K562 (cell line): ENCODE data around the gene APOBEC3F. TPM values are rescaled to one million over a fixed set of nuclear protein-coding genes. Genes with fewer than 3 reads are reported as not detected.

ENCODE experiments used
- ATAC-seq: fragments of 200-7000 bp; cut with Tn5 transposase; 3 replicates; pipeline ENCODE4 v1.9.1; 2020; ENCODE audit warnings: moderate library complexity
- BruUV-seq: library from RNA; stranded (reverse); fragments of 400-500 nt; replicated peaks from 2 replicates; lab custom pipeline; 2021; lab: Mats Ljungman, UMichigan
- CTCF ChIA-PET: fragments of 300-600 bp; formaldehyde crosslinking; extraction: SDS; loops from one replicate; lab custom pipeline; 2021; ENCODE audit warnings: low intra/inter-chr PET ratio; lab: Yijun Ruan, JAX
- POLR2A ChIA-PET: fragments of 300-600, 350-650 bp; sonication (Branson Sonifier 250); formaldehyde crosslinking; extraction: SDS; loops from one replicate; lab custom pipeline; 2021; ENCODE audit warnings: antibody characterized with exemption, inconsistent platforms; lab: Yijun Ruan, JAX
- DNase-seq, 4 experiments: peaks; one replicate each; pipeline versions ENCODE4 v3.0.0 to v3.0.0-alpha.2; 2011 to 2018; ENCODE audit warnings: low spot score in 3 of 4, mixed read lengths in 3 of 4; ENCODE audit errors: extremely low read depth in 1 of 4
- FAIRE-seq: peaks from 2 replicates; lab custom pipeline; 2011; peaks lifted over from hg19 to GRCh38; lab: Jason Lieb, UNC
- H2AFZ ChIP-seq: 2 replicates; pipeline ENCODE4 v1.6.0; 2011; ENCODE audit warnings: low read depth, low read length, control low read depth, inconsistent platforms
- H3K27ac ChIP-seq: fragments of 200-600 bp; 3 replicates; pipeline ENCODE4 v1.8.0; 2011; ENCODE audit warnings: low read depth, mild to moderate bottlenecking, control low read depth, inconsistent platforms, low read length, moderate library complexity, mixed read lengths; ENCODE audit errors: extremely low read depth
- H3K27me3 ChIP-seq, 2 experiments: fragments of 300-600 bp in 1 of 2; 2 replicates in 1 of 2; 3 replicates in 1 of 2; pipeline versions ENCODE4 v1.6.0 to v1.8.0; 2011; ENCODE audit warnings: inconsistent platforms in 2 of 2, low read length in 2 of 2, mild to moderate bottlenecking in 1 of 2, mixed read lengths in 1 of 2, moderate library complexity in 1 of 2; ENCODE audit not compliant: control insufficient read depth in 2 of 2, insufficient read depth in 2 of 2
- H3K36me3 ChIP-seq: fragments of 300-600 bp; 3 replicates; pipeline ENCODE4 v1.8.0; 2011; ENCODE audit warnings: mild to moderate bottlenecking, low read length, inconsistent platforms; ENCODE audit not compliant: control insufficient read depth, insufficient read depth
- H3K4me1 ChIP-seq, 2 experiments: fragments of 200-600 bp in 1 of 2; replicated peaks in 1 of 2; 2 replicates in 1 of 2; 3 replicates in 1 of 2; pipeline versions ENCODE4 v1.5.1 to v1.8.0; 2011; ENCODE audit warnings: inconsistent platforms in 2 of 2, low read length in 2 of 2, mild to moderate bottlenecking in 1 of 2, mixed read lengths in 1 of 2, moderate library complexity in 1 of 2; ENCODE audit not compliant: control insufficient read depth in 2 of 2, insufficient read depth in 2 of 2
- H3K4me2 ChIP-seq: 2 replicates; pipeline ENCODE4 v1.6.1; 2011; ENCODE audit warnings: low read length, control low read depth, inconsistent platforms, mixed read lengths; ENCODE audit not compliant: insufficient read depth
- H3K4me3 ChIP-seq: fragments of 200-600 bp; sonication (generic), shearing (Covaris generic); 2 replicates; pipeline ENCODE4 v1.5.1; 2016; ENCODE audit warnings: control low read depth, inconsistent platforms
- H3K79me2 ChIP-seq: fragments of 200-600 bp; 3 replicates; pipeline ENCODE4 v1.8.0; 2011; ENCODE audit warnings: low read length, inconsistent platforms; ENCODE audit not compliant: control insufficient read depth, insufficient read depth
- H3K9ac ChIP-seq, 2 experiments: 2 replicates each; pipeline versions ENCODE4 v1.6.0 to v1.6.1; 2011; ENCODE audit warnings: low read depth in 2 of 2, low read length in 2 of 2, control low read depth in 1 of 2, inconsistent platforms in 1 of 2, mild to moderate bottlenecking in 1 of 2, mixed read lengths in 1 of 2; ENCODE audit not compliant: insufficient read depth in 1 of 2
- H3K9me1 ChIP-seq: one replicate; pipeline ENCODE4 v1.6.0; 2011; ENCODE audit warnings: inconsistent platforms, mild to moderate bottlenecking, low read length, moderate library complexity; ENCODE audit not compliant: control insufficient read depth, insufficient read depth
- H3K9me3 ChIP-seq: replicated peaks from 2 replicates; pipeline ENCODE4 v1.5.1; 2011; ENCODE audit warnings: low read depth, low read length, inconsistent platforms; ENCODE audit not compliant: control insufficient read depth, insufficient read depth
- H4K20me1 ChIP-seq: replicated peaks from 2 replicates; pipeline ENCODE4 v1.6.1; 2011; ENCODE audit warnings: low read length, inconsistent platforms, mixed read lengths; ENCODE audit not compliant: control insufficient read depth, insufficient read depth
- MITF ChIP-seq: IDR thresholded peaks from 2 replicates; pipeline ENCODE4 v1.6.1; 2014; ENCODE audit warnings: antibody characterized with exemption
- NUFIP1 ChIP-seq: fragments of 450-650 bp; IDR thresholded peaks from 2 replicates; pipeline ENCODE4 v1.6.1; 2018; ENCODE audit not compliant: partially characterized antibody
- POLR2B ChIP-seq: fragments of 450-650 bp; IDR thresholded peaks from 2 replicates; pipeline ENCODE4 v1.6.1; 2018; ENCODE audit warnings: low read depth; ENCODE audit not compliant: partially characterized antibody
- PRMT5 ChIP-seq: sonication (generic); formaldehyde crosslinking; IDR thresholded peaks from 2 replicates; pipeline ENCODE4 v1.5.0; 2020; ENCODE audit warnings: missing genetic modification reagents
- U2AF1 ChIP-seq: fragments of 200-400 bp; formaldehyde crosslinking; optimal IDR thresholded peaks from 2 replicates; pipeline ENCODE3; 2017; ENCODE audit warnings: mild to moderate bottlenecking, low read depth, low read length, moderate library complexity
- ZBED1 ChIP-seq: IDR thresholded peaks from 2 replicates; pipeline ENCODE4 v1.6.1; 2014
- ZFP1 ChIP-seq: fragments of 450-650 bp; formaldehyde crosslinking; IDR thresholded peaks from 2 replicates; pipeline ENCODE4 v1.4.0; 2020; ENCODE audit warnings: mild to moderate bottlenecking, mixed read lengths
- ZNF431 ChIP-seq: sonication (generic); formaldehyde crosslinking; IDR thresholded peaks from 2 replicates; pipeline ENCODE4 v1.8.0; 2022; ENCODE audit warnings: mild to moderate bottlenecking, missing genetic modification reagents
- WGBS: fragments of 100-300 bp; shearing (Covaris generic); methylation state at CpG from one replicate; pipeline ENCODE4 v1.1.6; 2016; ENCODE audit warnings: low coverage, mixed read lengths; ENCODE audit not compliant: insufficient coverage; ENCODE audit errors: missing lambda C conversion rate; 5-methylcytosine and 5-hydroxymethylcytosine counted together
- in situ Hi-C: fragments of 300-500 bp; cut with MboI; formaldehyde crosslinking; loops from 4 replicates; pipeline ENCODE4 v1.15.0; 2018; ENCODE audit warnings: inconsistent platforms, mixed read lengths
- intact Hi-C: fragments of 100-400 bp; cut with micrococcal nuclease; formaldehyde crosslinking; loops from 2 replicates; pipeline ENCODE4 v1.14.2; 2022
- polyA plus RNA-seq, 8 experiments: library from polyadenylated mRNA; depleted of rRNA in 4 of 8; stranded (reverse) in 5 of 8; unstranded in 3 of 8; fragments of >200 nt; fragmentation: Nextera tagmentation in 2 of 8; fragmentation: Illumina TruSeq in 1 of 8; extraction: Ambion mirVana in 2 of 8; extraction: Trizol in 1 of 8; gene quantifications; 2 replicates each; pipeline versions ENCODE4 v1.2.1 to v1.2.3, GENCODE V29; 2011 to 2014; ENCODE audit warnings: inconsistent platforms in 1 of 8, missing spikeins in 1 of 8
- total RNA-seq, 7 experiments: library from RNA; depleted of rRNA in 6 of 7; stranded (reverse); fragments of >200 nt in 6 of 7; fragmentation: Illumina TruSeq in 2 of 7; extraction: Trizol in 2 of 7; gene quantifications; 2 replicates each; pipeline versions ENCODE4 v1.2.1 to v1.2.3, GENCODE V29; 2011 to 2021; ENCODE audit warnings: low replicate concordance in 1 of 7
- TF ChIP-seq, protein P1 (sequence below): fragments of 250-450 bp; sonication (Bioruptor Pico); IDR thresholded peaks from 2 replicates; pipeline ENCODE4 v1.4.0; 2020

The APOBEC3F gene
- total and polyA plus RNA-seq, 9 of the 15 experiments (the other 6 are each of a cell fraction or from before 2014, with no cell fraction given): 1.1 to 3.3 (median 1.9) TPM

DNA sequence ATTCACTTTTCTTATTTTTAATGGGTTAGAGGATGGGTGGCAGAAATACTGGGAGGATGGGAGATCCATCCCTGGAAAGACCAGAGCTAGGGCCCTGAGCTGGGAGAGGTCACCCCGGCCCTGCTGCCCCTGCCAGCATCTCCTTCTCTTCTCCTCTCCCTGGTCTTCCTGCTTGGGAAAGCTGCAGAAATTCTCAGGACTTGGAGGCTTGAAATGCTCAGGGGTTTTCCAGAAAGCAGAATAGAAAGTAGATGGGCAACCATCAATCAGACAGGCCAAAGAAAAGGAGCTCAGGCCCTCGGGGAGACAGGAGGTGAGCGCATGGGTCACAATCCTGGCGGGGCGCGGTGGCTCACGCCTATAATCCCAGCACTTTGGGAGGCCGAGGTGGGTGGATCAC, 57.9 kb downstream of the APOBEC3F start:
- Histone ChIP-seq H3K4me1 (peaks cover 6 to 15% of the 10 kb centered on the region in 2 experiments; a peak in 4 of 5 replicates), H3K4me2 (no peak overlapping the region)

DNA sequence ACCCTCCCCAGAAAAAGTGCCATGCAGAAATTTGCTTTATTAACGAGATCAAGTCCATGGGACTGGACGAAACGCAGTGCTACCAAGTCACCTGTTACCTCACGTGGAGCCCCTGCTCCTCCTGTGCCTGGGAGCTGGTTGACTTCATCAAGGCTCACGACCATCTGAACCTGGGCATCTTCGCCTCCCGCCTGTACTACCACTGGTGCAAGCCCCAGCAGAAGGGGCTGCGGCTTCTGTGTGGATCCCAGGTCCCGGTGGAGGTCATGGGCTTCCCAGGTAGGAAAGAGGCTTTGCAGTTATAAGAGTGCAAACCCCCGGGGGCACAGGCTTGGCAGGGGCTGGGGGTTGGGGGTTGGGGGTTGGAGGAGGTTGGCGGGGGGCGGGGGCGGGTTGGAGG, 60.6 kb downstream of the APOBEC3F start:
- no peaks in the 10 kb centered on the region for H4K20me1 ChIP-seq
- ChIA-PET CTCF (no interaction called here), POLR2A (no interaction called here)
- FAIRE-seq: no peak
- H3K9me1 ChIP-seq: no peaks in the 10 kb centered on the region
- H3K4me2 ChIP-seq: no peak overlapping the region
- ATAC-seq: no peak
- intact Hi-C loops (no loop called here), in situ Hi-C loops (no loop called here)
- H2AFZ ChIP-seq: no peak overlapping the region
- TF ChIP-seq ZNF431 (CRISPR knock-in tag) (no peak), POLR2B (no peak), MITF (no peak), PRMT5 (CRISPR knock-in tag) (no peak), U2AF1 (no peak), ZFP1 (no peak)
- TF ChIP-seq, protein P1, sequence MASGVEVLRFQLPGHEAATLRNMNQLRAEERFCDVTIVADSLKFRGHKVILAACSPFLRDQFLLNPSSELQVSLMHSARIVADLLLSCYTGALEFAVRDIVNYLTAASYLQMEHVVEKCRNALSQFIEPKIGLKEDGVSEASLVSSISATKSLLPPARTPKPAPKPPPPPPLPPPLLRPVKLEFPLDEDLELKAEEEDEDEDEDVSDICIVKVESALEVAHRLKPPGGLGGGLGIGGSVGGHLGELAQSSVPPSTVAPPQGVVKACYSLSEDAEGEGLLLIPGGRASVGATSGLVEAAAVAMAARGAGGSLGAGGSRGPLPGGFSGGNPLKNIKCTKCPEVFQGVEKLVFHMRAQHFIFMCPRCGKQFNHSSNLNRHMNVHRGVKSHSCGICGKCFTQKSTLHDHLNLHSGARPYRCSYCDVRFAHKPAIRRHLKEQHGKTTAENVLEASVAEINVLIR (CRISPR knock-in tag): no peak
- no peak overlapping the region for H3K9ac ChIP-seq
- H3K36me3 ChIP-seq: no peaks in the 10 kb centered on the region
- peaks cover 6 to 13% of the 10 kb centered on the region in 2 experiments; a peak in 4 of 5 replicates for H3K4me1 ChIP-seq
- H3K79me2 ChIP-seq: no peaks in the 10 kb centered on the region
- no TSS peak for BruUV-seq
- H3K4me3 ChIP-seq: no peak overlapping the region
- no peak for DNase-seq
- H3K27ac ChIP-seq: no peak overlapping the region
- no peaks in the 10 kb centered on the region for H3K27me3 ChIP-seq
- H3K9me3 ChIP-seq: no peaks in the 10 kb centered on the region
- 79% methylated on average over 6 of the region's 13 CpGs for WGBS

More for the DNA sequence above, 57.9 kb downstream of the APOBEC3F start:
- no peaks in the 10 kb centered on the region for H3K79me2 ChIP-seq
- TF ChIP-seq ZBED1 (no peak), NUFIP1 (no peak)
- TF ChIP-seq, all 486 proteins: peak for 0
- BruUV-seq: no TSS peak
- H3K36me3 ChIP-seq: no peaks in the 10 kb centered on the region
- no peak overlapping the region for H2AFZ ChIP-seq
- DNase-seq (no peak), ATAC-seq (no peak), FAIRE-seq (no peak)
- ChIA-PET CTCF (no interaction called here), POLR2A (interaction anchor here (1.0 kb wide), 1 partner anchor 10 kb away, joined by 3 read pairs; no protein-coding TSS in a partner anchor)
- no peak overlapping the region for H3K4me3 ChIP-seq
- in situ Hi-C loops (no loop called here), intact Hi-C loops (no loop called here)
- no peaks in the 10 kb centered on the region for H3K27me3 ChIP-seq
- no peaks in the 10 kb centered on the region for H3K9me1 ChIP-seq
- no peaks in the 10 kb centered on the region for H4K20me1 ChIP-seq
- 56% methylated on average over 7 of the region's 8 CpGs for WGBS
- no peak overlapping the region for H3K9ac ChIP-seq
- H3K27ac ChIP-seq: no peak overlapping the region
- no peaks in the 10 kb centered on the region for H3K9me3 ChIP-seq
